WTC11 (cell line): ENCODE data around the gene CENPE. TPM values are rescaled to one million over a fixed set of nuclear protein-coding genes. Genes with fewer than 3 reads are reported as not detected.

Experiments used
- ATAC-seq: fragments of 200-7000 bp; cut with Tn5 transposase; 2 replicates; pipeline ENCODE4 v1.10.0; 2021; ENCODE audit warnings: mild to moderate bottlenecking, moderate library complexity
- CTCF ChIA-PET: fragments of 300-600 bp; sonication (Branson Sonifier 250); formaldehyde crosslinking; loops from one replicate; lab custom pipeline; 2021; ENCODE audit warnings: antibody characterized with exemption; lab: Charles Lee
- POLR2A ChIA-PET: fragments of 350-600 bp; sonication (Branson Sonifier 250); formaldehyde crosslinking; loops from one replicate; lab custom pipeline; 2021; ENCODE audit warnings: antibody characterized with exemption; lab: Charles Lee
- DNase-seq: peaks from one replicate; pipeline ENCODE4 v3.0.0; 2021; ENCODE audit warnings: low spot score
- H3K27ac Mint-ChIP-seq: 2 replicates; pipeline ENCODE4 v1.8.0; 2021; ENCODE audit warnings: mixed read lengths
- H3K27me3 Mint-ChIP-seq: 2 replicates; pipeline ENCODE4 v1.8.0; 2021; ENCODE audit warnings: low read depth, mild to moderate bottlenecking, moderate library complexity, mixed read lengths
- H3K36me3 Mint-ChIP-seq: 2 replicates; pipeline ENCODE4 v1.8.0; 2021; ENCODE audit warnings: mixed read lengths
- H3K4me1 Mint-ChIP-seq: 2 replicates; pipeline ENCODE4 v1.8.0; 2022; ENCODE audit warnings: mixed read lengths
- H3K4me3 Mint-ChIP-seq: 2 replicates; pipeline ENCODE4 v1.8.0; 2021; ENCODE audit warnings: mild to moderate bottlenecking, moderate library complexity, mixed read lengths
- H3K9me3 Mint-ChIP-seq: 2 replicates; pipeline ENCODE4 v1.8.0; 2021; ENCODE audit warnings: mixed read lengths
- ELF4 ChIP-seq: sonication (generic); formaldehyde crosslinking; IDR thresholded peaks from 2 replicates; pipeline ENCODE4 v1.8.1; 2022; ENCODE audit warnings: low read depth, mild to moderate bottlenecking, moderate library complexity, missing genetic modification reagents
- GRHL2 ChIP-seq: fragments of 250-450 bp; sonication (Bioruptor Pico); IDR thresholded peaks from 2 replicates; pipeline ENCODE4 v1.8.0; 2022; ENCODE audit warnings: mild to moderate bottlenecking, moderate library complexity; ENCODE audit not compliant: insufficient replicate concordance, severe bottlenecking
- IRF2 ChIP-seq: sonication (generic); formaldehyde crosslinking; IDR thresholded peaks from 2 replicates; pipeline ENCODE4 v1.8.0; 2022; ENCODE audit warnings: low read depth, missing genetic modification reagents, borderline replicate concordance
- KAT7 ChIP-seq: sonication (generic); formaldehyde crosslinking; IDR thresholded peaks from 2 replicates; pipeline ENCODE4 v1.8.1; 2023; ENCODE audit warnings: missing genetic modification reagents, mild to moderate bottlenecking, borderline replicate concordance
- NFE2L1 ChIP-seq: sonication (generic); formaldehyde crosslinking; IDR thresholded peaks from 2 replicates; pipeline ENCODE4 v1.8.1; 2023; ENCODE audit warnings: missing genetic modification reagents
- NR2C2 ChIP-seq: sonication (generic); formaldehyde crosslinking; IDR thresholded peaks from 2 replicates; pipeline ENCODE4 v1.8.0; 2022; ENCODE audit warnings: mild to moderate bottlenecking, missing genetic modification reagents
- TEAD1 ChIP-seq: sonication (generic); formaldehyde crosslinking; IDR thresholded peaks from 2 replicates; pipeline ENCODE4 v1.8.0; 2022; ENCODE audit warnings: mild to moderate bottlenecking, missing genetic modification reagents
- ZNF121 ChIP-seq: sonication (generic); formaldehyde crosslinking; IDR thresholded peaks from 2 replicates; pipeline ENCODE4 v1.8.0; 2023; ENCODE audit warnings: missing genetic modification reagents
- ZNF423 ChIP-seq: fragments of 250-450 bp; sonication (Bioruptor Pico); IDR thresholded peaks from 2 replicates; pipeline ENCODE4 v2.1.2; 2022; ENCODE audit warnings: mild to moderate bottlenecking, moderate library complexity
- total RNA-seq: library from RNA; stranded (reverse); gene quantifications from 3 replicates; pipeline ENCODE4 v1.2.3, GENCODE V29; 2021
- TF ChIP-seq, protein P1 (sequence below): sonication (generic); formaldehyde crosslinking; IDR thresholded peaks from 2 replicates; pipeline ENCODE4 v1.8.0; 2023; ENCODE audit warnings: mild to moderate bottlenecking, missing genetic modification reagents
- TF ChIP-seq, protein P2 (sequence below): sonication (generic); formaldehyde crosslinking; IDR thresholded peaks from 2 replicates; pipeline ENCODE4 v1.8.0; 2022; ENCODE audit warnings: mild to moderate bottlenecking, missing genetic modification reagents
- TF ChIP-seq, protein P3 (sequence below): sonication (generic); formaldehyde crosslinking; IDR thresholded peaks from 2 replicates; pipeline ENCODE4 v1.8.1; 2023; ENCODE audit warnings: mild to moderate bottlenecking, missing genetic modification reagents, moderate library complexity
- TF ChIP-seq, protein P4 (sequence below): fragments of 250-450 bp; sonication (Bioruptor Pico); IDR thresholded peaks from 2 replicates; pipeline ENCODE4 v1.9.0; 2021; ENCODE audit warnings: mild to moderate bottlenecking, borderline replicate concordance

CENPE gene
- total RNA-seq, 1 experiment from 2014 or later = 46.6 TPM

DNA sequence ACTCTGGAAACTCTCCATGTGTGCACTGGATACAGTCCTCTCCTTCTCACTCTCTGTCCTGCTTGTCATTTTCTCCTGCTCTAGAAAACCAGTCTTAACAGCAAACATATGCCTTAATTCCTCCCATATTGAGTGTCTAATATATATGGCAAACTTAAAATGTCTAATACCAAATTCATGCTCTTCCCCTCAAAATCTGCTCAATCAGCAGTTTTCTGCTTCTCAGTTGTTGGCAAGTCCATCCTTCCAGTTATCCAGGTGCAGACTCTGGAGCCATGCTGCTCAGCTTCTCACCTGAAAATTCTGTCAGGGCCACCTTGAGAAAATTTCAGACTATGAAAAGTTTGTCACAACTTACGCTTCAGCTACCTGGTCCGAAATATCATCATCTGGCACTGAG lies 3.1 kb upstream of the CENPE start (continued):
- TF ChIP-seq, protein P1, sequence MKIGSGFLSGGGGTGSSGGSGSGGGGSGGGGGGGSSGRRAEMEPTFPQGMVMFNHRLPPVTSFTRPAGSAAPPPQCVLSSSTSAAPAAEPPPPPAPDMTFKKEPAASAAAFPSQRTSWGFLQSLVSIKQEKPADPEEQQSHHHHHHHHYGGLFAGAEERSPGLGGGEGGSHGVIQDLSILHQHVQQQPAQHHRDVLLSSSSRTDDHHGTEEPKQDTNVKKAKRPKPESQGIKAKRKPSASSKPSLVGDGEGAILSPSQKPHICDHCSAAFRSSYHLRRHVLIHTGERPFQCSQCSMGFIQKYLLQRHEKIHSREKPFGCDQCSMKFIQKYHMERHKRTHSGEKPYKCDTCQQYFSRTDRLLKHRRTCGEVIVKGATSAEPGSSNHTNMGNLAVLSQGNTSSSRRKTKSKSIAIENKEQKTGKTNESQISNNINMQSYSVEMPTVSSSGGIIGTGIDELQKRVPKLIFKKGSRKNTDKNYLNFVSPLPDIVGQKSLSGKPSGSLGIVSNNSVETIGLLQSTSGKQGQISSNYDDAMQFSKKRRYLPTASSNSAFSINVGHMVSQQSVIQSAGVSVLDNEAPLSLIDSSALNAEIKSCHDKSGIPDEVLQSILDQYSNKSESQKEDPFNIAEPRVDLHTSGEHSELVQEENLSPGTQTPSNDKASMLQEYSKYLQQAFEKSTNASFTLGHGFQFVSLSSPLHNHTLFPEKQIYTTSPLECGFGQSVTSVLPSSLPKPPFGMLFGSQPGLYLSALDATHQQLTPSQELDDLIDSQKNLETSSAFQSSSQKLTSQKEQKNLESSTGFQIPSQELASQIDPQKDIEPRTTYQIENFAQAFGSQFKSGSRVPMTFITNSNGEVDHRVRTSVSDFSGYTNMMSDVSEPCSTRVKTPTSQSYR (CRISPR knock-in tag) = no peak
- no peak for TF ChIP-seq ELF4 (CRISPR knock-in tag)

DNA sequence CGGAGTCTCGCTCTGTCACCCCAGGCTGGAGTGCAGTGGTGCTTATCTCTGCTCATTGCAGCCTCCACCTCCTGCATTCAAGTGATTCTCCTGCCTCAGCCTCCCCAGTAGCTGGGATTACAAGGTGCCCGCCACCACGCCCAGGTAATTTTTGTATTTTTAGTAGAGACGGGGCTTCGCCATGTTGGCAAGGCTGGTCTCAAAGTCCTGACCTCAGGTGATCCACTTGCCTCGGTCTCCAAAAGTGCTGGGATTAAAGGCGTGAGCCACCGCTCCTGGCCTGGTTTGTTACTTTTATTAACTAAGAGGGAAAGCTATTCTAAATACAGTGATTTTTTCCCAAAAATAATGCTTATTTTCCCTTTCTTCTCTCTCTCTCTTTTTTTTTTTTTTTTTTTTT lies 866 bp upstream of the CENPE start:
- no peaks in the 10 kb centered on the region for H3K27me3 Mint-ChIP-seq
- H3K4me1 Mint-ChIP-seq = peaks cover 14% of the 10 kb centered on the region
- ATAC-seq (no peak), DNase-seq (no peak)
- no peaks in the 10 kb centered on the region for H3K9me3 Mint-ChIP-seq
- CTCF ChIA-PET = no interaction called here
- POLR2A ChIA-PET = interaction anchor here (0.6 kb wide), 1 partner anchor 468 kb away, joined by 3 read pairs; no protein-coding TSS in a partner anchor
- peaks cover 24% of the 10 kb centered on the region for H3K36me3 Mint-ChIP-seq
- no peak overlapping the region for H3K27ac Mint-ChIP-seq
- H3K4me3 Mint-ChIP-seq = peak overlapping the region; percentile 81
- TF ChIP-seq ZNF121 (CRISPR knock-in tag) (no peak), NFE2L1 (CRISPR knock-in tag) (no peak), IRF2 (CRISPR knock-in tag) (no peak), ZNF423 (CRISPR knock-in tag) (no peak), GRHL2 (CRISPR knock-in tag) (no peak), KAT7 (CRISPR knock-in tag) (no peak)
- TF ChIP-seq, protein P2, sequence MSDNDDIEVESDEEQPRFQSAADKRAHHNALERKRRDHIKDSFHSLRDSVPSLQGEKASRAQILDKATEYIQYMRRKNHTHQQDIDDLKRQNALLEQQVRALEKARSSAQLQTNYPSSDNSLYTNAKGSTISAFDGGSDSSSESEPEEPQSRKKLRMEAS = no peak
- TF ChIP-seq, protein P3, sequence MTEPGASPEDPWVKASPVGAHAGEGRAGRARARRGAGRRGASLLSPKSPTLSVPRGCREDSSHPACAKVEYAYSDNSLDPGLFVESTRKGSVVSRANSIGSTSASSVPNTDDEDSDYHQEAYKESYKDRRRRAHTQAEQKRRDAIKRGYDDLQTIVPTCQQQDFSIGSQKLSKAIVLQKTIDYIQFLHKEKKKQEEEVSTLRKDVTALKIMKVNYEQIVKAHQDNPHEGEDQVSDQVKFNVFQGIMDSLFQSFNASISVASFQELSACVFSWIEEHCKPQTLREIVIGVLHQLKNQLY (CRISPR knock-in tag) = no peak
- TF ChIP-seq, protein P4, sequence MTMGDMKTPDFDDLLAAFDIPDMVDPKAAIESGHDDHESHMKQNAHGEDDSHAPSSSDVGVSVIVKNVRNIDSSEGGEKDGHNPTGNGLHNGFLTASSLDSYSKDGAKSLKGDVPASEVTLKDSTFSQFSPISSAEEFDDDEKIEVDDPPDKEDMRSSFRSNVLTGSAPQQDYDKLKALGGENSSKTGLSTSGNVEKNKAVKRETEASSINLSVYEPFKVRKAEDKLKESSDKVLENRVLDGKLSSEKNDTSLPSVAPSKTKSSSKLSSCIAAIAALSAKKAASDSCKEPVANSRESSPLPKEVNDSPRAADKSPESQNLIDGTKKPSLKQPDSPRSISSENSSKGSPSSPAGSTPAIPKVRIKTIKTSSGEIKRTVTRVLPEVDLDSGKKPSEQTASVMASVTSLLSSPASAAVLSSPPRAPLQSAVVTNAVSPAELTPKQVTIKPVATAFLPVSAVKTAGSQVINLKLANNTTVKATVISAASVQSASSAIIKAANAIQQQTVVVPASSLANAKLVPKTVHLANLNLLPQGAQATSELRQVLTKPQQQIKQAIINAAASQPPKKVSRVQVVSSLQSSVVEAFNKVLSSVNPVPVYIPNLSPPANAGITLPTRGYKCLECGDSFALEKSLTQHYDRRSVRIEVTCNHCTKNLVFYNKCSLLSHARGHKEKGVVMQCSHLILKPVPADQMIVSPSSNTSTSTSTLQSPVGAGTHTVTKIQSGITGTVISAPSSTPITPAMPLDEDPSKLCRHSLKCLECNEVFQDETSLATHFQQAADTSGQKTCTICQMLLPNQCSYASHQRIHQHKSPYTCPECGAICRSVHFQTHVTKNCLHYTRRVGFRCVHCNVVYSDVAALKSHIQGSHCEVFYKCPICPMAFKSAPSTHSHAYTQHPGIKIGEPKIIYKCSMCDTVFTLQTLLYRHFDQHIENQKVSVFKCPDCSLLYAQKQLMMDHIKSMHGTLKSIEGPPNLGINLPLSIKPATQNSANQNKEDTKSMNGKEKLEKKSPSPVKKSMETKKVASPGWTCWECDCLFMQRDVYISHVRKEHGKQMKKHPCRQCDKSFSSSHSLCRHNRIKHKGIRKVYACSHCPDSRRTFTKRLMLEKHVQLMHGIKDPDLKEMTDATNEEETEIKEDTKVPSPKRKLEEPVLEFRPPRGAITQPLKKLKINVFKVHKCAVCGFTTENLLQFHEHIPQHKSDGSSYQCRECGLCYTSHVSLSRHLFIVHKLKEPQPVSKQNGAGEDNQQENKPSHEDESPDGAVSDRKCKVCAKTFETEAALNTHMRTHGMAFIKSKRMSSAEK (CRISPR knock-in tag) = no peak

DNA sequence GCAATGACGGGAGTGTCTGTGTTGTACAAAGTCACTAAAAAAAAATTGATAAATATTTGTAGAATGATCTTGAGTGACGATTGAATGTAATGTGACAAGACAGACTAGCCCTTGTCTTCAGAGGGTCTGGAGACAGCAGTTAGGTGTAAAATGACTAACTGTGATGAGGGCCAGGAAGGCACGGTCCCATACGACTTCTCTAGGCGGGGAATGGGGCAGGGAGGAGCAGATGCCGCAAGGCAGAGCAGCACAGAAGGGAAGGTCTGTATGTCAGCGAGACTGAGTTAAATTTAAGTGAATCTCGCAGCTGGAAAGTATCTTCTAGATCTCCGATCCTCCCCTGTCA lies 405 bp downstream of the CENPE start:
- DNase-seq (no peak), ATAC-seq (peak; percentile 52)
- ChIA-PET POLR2A (interaction anchor here (0.6 kb wide), 1 partner anchor 47 kb away, joined by 3 read pairs; no protein-coding TSS in a partner anchor), CTCF (interaction anchor here (0.9 kb wide), 1 partner anchor 98 kb away, joined by 3 read pairs; the partner anchor contains the start of gene BDH2)
- Mint-ChIP-seq H3K9me3 (no peaks in the 10 kb centered on the region), H3K27me3 (no peaks in the 10 kb centered on the region), H3K4me1 (peaks cover 14% of the 10 kb centered on the region), H3K4me3 (peak overlapping the region; percentile 81), H3K36me3 (peaks cover 35% of the 10 kb centered on the region), H3K27ac (no peak overlapping the region; the same call in 1 of the 2 replicates)
- TF ChIP-seq TEAD1 (CRISPR knock-in tag) (no peak), GRHL2 (CRISPR knock-in tag) (no peak), NR2C2 (CRISPR knock-in tag) (no peak), ZNF121 (CRISPR knock-in tag) (peak; percentile 87)
